Fibroblast of pulmonary artery (primary cell): ENCODE measurements around the gene RALBP1.
A peak's percentile ranks its signal among the peaks of the same experiment; 100 is the strongest.

Source experiments
- DNase-seq: peaks from one replicate; pipeline ENCODE4 v3.0.0-alpha.2; 2010; ENCODE audit warnings: low read depth
- H3K4me3 ChIP-seq: replicated peaks from 2 replicates; pipeline ENCODE4 v1.5.1; 2011; ENCODE audit warnings: low read depth, mild to moderate bottlenecking, control low read depth, low read length, moderate library complexity
- CTCF ChIP-seq: IDR thresholded peaks from 2 replicates; pipeline ENCODE4 v1.5.1; 2011; ENCODE audit warnings: mild to moderate bottlenecking, control low read depth, low read length, inconsistent platforms; ENCODE audit errors: missing control alignments

RALBP1 gene

DNA sequence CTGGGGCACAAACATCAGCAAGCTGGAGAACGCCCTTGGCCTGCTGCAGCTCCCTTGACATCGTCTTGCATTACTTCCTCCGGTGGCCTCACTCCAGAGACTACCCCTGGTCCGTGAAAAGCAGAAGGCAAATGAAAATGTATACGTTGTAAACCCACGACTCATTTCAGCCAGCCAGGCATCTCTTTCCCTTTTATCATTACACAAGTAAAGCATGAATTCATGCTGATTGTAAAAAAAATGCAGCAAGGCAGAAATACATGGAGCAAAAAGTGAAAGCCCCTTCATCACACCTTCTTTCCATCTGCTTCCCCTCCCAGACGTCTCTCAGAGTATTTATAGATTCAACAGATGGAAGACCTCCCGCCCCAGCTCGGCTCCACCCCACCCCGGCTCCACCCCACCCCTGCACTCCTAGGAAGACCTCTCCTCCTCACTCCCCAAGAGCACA lies 41.6 kb upstream of the RALBP1 start:
- no peak overlapping the region for H3K4me3 ChIP-seq
- DNase-seq: no peak
- TF ChIP-seq CTCF: no peak

DNA sequence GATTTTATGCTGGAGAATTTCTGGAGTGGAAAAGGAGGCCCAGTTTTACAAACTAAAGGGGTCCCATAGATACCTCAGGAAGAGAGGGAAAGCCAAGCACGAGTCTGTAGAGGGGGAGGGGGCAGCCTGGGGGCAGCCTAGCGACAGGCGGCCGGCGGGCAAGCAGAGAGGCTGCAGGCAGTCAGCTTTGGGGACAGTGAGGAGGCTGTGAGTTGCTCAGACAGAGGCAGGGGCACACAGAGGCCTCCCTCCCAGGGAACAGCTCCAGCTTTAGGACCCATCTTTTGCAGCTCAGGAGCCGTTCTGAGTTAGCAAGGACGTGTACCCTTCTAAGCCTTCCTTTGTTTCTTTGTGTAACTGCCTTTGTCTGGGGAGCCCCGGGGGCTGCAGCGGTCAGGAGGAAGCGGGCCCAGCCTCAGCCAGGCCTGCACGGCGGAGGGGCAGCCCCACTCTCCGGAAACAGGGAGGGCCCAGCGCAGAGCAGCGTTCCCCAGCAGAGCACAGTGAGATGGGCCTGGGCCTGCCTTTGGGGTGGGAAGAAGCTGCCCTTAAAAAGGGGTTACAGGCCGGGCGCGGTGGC lies 41.1 kb upstream of the RALBP1 start:
- TF ChIP-seq CTCF: no peak
- no peak for DNase-seq
- H3K4me3 ChIP-seq: no peak overlapping the region

GRCh38 chr18:9435041-9435440 lies 40.3 kb upstream of the RALBP1 start:
- H3K4me3 ChIP-seq: no peak overlapping the region
- no peak for DNase-seq
- no peak for TF ChIP-seq CTCF

DNA sequence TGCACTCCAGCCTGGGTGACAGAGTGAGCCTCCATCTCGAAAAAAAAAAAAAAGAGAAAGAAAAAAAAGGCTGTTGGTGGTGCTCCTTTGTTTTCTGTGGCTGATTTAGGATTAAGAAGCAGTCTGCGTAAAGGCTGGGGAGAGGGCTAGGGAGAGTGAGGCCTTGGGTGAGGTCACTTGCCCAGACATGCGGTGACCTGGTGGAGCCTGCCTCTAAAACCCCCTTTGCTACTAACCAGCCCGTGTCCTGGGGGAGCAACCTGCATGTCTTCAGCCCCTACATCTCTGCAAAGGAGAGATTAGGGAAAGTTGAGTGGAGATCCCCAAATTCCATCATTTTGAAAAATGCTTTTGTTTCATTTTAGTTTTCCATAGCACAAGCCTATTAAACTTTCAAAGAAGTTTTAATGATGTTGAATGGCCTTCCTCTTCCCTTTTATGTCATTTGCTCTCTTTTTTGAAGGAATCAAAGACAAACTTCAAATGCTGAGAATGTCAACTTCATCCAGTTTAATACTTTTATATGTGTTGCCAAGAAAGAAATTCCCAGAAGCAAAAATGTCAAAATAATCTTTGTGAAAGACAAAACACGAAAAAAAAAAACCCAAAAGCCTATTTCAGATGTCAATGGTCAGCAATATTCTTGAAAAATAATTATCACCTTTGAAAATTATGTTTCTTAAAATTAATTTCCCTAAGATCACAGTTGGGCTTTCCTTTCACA lies 38.9 kb upstream of the RALBP1 start:
- no peak overlapping the region for H3K4me3 ChIP-seq
- no peak for DNase-seq
- no peak for TF ChIP-seq CTCF

DNA sequence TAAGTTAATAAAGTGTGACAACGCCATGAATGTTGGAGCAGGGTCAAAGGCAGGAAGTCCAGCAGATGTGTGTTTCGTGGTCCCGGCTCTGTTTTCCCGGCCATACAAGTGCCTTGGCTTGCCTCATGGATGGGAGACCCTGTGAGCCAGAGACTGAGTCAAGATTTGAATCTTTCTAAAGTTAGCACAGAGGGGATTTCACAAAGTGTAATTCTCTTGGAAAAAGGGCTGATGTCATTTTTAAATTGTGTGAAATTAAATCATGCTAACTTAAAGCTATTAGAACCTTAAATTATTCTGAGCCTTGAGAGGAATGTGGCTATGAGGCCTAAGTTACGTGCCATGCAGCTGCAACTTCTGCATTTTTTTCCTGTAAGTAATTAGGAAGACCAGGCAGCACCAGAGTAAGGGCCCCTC lies 38.3 kb upstream of the RALBP1 start:
- no peak overlapping the region for H3K4me3 ChIP-seq
- no peak for TF ChIP-seq CTCF
- DNase-seq: peak; percentile 31

DNA sequence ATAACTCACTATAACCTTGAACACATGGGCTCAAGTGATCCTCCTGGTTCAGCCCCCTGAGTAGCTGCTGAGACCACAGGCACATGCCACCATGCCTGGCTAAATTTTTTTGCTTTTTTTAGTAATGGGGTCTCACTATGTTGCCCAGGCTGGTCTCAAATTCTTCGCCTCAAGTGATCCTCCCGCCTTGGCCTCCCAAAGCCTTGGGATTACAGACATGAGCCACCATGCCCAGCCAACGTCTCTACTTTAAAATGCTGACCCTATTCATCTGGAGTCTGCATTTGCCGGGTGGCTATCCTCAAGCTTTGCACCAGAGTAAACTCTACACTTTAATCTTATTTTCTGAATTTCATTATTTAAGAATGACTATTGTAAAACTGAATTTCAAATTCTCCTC lies 37.6 kb upstream of the RALBP1 start:
- TF ChIP-seq CTCF: no peak
- no peak overlapping the region for H3K4me3 ChIP-seq
- DNase-seq: no peak

- DNase-seq: no peak
- TF ChIP-seq CTCF: no peak
- H3K4me3 ChIP-seq: no peak overlapping the region
Measured at GRCh38 chr18:9441061-9441460, 34.3 kb upstream of the RALBP1 start.
